HCT116 (cell line): Measurements from ENCODE around the gene SLC25A31.

ENCODE experiments used
- CEBPB ChIP-seq: IDR thresholded peaks from 2 replicates; pipeline ENCODE4 v1.6.1; 2012; ENCODE audit warnings: low read depth
- EZH2 ChIP-seq: fragments of 200-600 bp; sonication (generic); IDR thresholded peaks from 2 replicates; pipeline ENCODE4 v1.6.1; 2017; ENCODE audit warnings: antibody characterized with exemption, mixed run types
- EZH2phosphoT487 ChIP-seq: fragments of 200-600 bp; IDR thresholded peaks from 2 replicates; pipeline ENCODE4 v1.6.1; 2018; ENCODE audit warnings: antibody characterized with exemption, borderline replicate concordance
- FOSL1 ChIP-seq: IDR thresholded peaks from 2 replicates; pipeline ENCODE4 v1.6.1; 2012; ENCODE audit warnings: low read depth
- POLR2A ChIP-seq: IDR thresholded peaks from 2 replicates; pipeline ENCODE4 v1.7.0; 2011; ENCODE audit warnings: borderline replicate concordance; ENCODE audit not compliant: insufficient read depth, insufficient read length; ENCODE audit errors: extremely low read depth
- POLR2AphosphoS5 ChIP-seq: IDR thresholded peaks from 2 replicates; pipeline ENCODE4 v1.6.1; 2011; ENCODE audit warnings: mild to moderate bottlenecking, low read depth, low read length, moderate library complexity
- RAD21 ChIP-seq: IDR thresholded peaks from 2 replicates; pipeline ENCODE4 v1.6.1; 2012; ENCODE audit warnings: low read depth, mild to moderate bottlenecking
- YY1 ChIP-seq: IDR thresholded peaks from 2 replicates; pipeline ENCODE4 v1.6.1; 2011; ENCODE audit warnings: low read length, low read depth, moderate library complexity, mild to moderate bottlenecking; ENCODE audit not compliant: insufficient replicate concordance; ENCODE audit errors: extremely low read depth
- ZFX ChIP-seq: fragments of 450-650 bp; IDR thresholded peaks from 2 replicates; pipeline ENCODE4 v1.6.1; 2017
- TF ChIP-seq, protein P1 (sequence below): IDR thresholded peaks from 2 replicates; pipeline ENCODE4 v1.6.1; 2012
- TF ChIP-seq, protein P2 (sequence below), 3 experiments: fragments of 200-600 bp in 1 of 3; sonication (generic) in 1 of 3; IDR thresholded peaks in 2 of 3; conservative IDR thresholded peaks in 1 of 3; 2 replicates each; pipeline ENCODE4 v1.5.1; 2012 to 2017; ENCODE audit warnings: low read depth in 2 of 3, low read length in 2 of 3, antibody characterized with exemption in 1 of 3, borderline replicate concordance in 1 of 3, control low read depth in 1 of 3, mild to moderate bottlenecking in 1 of 3, mixed read lengths in 1 of 3, mixed run types in 1 of 3, moderate library complexity in 1 of 3; ENCODE audit not compliant: insufficient read depth in 1 of 3
- TF ChIP-seq, protein P3 (sequence below): IDR thresholded peaks from 2 replicates; pipeline ENCODE4 v1.6.1; 2012

DNA sequence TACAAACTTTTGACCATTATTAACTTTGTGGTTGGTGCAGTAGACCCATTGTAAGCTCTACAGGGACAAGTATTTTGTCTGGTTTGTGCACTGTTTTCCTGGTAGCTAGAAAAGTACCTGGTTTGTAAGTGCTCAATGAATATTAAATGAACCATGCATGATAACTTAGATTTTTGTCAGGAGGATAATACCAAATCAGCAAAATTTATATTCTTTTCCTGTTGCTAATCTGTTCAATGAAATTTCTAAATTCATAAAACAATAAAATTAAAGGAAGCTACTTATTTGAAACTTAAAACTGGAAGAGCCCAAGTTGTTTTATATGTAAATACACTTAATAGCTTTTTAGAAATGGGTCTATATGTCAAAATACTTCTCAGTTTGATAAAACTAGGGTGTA lies 69.5 kb downstream of the SLC25A31 start:
- TF ChIP-seq EZH2: no peak
- TF ChIP-seq, protein P1, sequence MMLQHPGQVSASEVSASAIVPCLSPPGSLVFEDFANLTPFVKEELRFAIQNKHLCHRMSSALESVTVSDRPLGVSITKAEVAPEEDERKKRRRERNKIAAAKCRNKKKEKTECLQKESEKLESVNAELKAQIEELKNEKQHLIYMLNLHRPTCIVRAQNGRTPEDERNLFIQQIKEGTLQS: no peak
- TF ChIP-seq, protein P2, sequence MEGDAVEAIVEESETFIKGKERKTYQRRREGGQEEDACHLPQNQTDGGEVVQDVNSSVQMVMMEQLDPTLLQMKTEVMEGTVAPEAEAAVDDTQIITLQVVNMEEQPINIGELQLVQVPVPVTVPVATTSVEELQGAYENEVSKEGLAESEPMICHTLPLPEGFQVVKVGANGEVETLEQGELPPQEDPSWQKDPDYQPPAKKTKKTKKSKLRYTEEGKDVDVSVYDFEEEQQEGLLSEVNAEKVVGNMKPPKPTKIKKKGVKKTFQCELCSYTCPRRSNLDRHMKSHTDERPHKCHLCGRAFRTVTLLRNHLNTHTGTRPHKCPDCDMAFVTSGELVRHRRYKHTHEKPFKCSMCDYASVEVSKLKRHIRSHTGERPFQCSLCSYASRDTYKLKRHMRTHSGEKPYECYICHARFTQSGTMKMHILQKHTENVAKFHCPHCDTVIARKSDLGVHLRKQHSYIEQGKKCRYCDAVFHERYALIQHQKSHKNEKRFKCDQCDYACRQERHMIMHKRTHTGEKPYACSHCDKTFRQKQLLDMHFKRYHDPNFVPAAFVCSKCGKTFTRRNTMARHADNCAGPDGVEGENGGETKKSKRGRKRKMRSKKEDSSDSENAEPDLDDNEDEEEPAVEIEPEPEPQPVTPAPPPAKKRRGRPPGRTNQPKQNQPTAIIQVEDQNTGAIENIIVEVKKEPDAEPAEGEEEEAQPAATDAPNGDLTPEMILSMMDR (IDR thresholded peaks at IDR 0.05 in 2 of 3, conservative IDR thresholded peaks at IDR 0.05 in 1 of 3; ENCODE audit: borderline replicate concordance in 1 of 3, insufficient read depth in 1 of 3, low read depth in 2 of 3, low read length in 2 of 3): no peak
- TF ChIP-seq YY1: no peak
- TF ChIP-seq, protein P3, sequence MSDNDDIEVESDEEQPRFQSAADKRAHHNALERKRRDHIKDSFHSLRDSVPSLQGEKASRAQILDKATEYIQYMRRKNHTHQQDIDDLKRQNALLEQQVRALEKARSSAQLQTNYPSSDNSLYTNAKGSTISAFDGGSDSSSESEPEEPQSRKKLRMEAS: no peak
- TF ChIP-seq POLR2AphosphoS5: no peak
- TF ChIP-seq POLR2A: no peak
- TF ChIP-seq CEBPB: no peak
- no peak for TF ChIP-seq ZFX
- no peak for TF ChIP-seq FOSL1
- TF ChIP-seq EZH2phosphoT487: no peak
- TF ChIP-seq RAD21: no peak
